ENCODE data around the gene RNU7-1. TPM values are rescaled to one million over a fixed set of nuclear protein-coding genes. Genes with fewer than 3 reads are reported as not detected.

The RNU7-1 gene
- total and polyA plus RNA-seq, 9 of the 15 experiments (the other 6 are each of a cell fraction or from before 2014, with no cell fraction given): not detected

DNA sequence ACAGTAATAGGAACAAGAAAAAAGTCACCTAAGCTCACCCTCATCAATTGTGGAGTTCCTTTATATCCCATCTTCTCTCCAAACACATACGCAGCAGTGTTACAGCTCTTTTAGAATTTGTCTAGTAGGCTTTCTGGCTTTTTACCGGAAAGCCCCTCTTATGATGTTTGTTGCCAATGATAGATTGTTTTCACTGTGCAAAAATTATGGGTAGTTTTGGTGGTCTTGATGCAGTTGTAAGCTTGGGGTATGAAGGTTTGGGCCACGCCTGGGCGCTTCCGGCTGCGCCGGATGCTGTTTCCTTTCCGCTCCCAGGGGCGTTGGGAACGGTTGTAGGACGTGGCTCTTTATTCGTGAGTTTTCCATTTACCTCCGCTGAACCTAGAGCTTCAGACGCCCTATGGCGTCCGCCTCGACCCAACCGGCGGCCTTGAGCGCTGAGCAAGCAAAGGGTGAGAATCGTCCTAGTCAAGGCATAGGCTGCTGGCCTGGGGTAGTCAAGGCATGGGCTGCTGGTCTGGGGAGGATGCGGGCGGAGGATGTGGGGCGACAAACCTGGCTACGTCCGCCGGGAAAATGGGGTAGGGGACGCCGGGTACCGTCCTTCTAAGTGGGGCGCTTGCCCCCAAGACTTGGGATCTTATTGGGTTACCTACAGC is at the start of gene RNU7-1, which contains the start of gene C12orf57 (continued):
- TF ChIP-seq ZBTB11 (CRISPR knock-in tag; IDR thresholded peaks at IDR 0.05): peak in 2 of 3 experiments; percentile 36 to 75; a peak in 3 of 6 replicates
- 0 out of 2 replicates have a peak, but pooled peaks have one; percentile 32 for TF ChIP-seq FOSL1 (tag; conservative IDR thresholded peaks at IDR 0.05)
- TF ChIP-seq, protein P1, sequence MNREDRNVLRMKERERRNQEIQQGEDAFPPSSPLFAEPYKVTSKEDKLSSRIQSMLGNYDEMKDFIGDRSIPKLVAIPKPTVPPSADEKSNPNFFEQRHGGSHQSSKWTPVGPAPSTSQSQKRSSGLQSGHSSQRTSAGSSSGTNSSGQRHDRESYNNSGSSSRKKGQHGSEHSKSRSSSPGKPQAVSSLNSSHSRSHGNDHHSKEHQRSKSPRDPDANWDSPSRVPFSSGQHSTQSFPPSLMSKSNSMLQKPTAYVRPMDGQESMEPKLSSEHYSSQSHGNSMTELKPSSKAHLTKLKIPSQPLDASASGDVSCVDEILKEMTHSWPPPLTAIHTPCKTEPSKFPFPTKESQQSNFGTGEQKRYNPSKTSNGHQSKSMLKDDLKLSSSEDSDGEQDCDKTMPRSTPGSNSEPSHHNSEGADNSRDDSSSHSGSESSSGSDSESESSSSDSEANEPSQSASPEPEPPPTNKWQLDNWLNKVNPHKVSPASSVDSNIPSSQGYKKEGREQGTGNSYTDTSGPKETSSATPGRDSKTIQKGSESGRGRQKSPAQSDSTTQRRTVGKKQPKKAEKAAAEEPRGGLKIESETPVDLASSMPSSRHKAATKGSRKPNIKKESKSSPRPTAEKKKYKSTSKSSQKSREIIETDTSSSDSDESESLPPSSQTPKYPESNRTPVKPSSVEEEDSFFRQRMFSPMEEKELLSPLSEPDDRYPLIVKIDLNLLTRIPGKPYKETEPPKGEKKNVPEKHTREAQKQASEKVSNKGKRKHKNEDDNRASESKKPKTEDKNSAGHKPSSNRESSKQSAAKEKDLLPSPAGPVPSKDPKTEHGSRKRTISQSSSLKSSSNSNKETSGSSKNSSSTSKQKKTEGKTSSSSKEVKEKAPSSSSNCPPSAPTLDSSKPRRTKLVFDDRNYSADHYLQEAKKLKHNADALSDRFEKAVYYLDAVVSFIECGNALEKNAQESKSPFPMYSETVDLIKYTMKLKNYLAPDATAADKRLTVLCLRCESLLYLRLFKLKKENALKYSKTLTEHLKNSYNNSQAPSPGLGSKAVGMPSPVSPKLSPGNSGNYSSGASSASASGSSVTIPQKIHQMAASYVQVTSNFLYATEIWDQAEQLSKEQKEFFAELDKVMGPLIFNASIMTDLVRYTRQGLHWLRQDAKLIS (CRISPR knock-in tag; IDR thresholded peaks at IDR 0.05): peak; percentile 97
- peak; percentile 15 for TF ChIP-seq CCNT2 (IDR thresholded peaks at IDR 0.05; ENCODE audit: borderline replicate concordance, extremely low read depth, insufficient read length, low read depth, low read length)
- no peak for TF ChIP-seq HDGF (IDR thresholded peaks at IDR 0.05)
- peak; percentile 89 for TF ChIP-seq ZNF41 (CRISPR knock-in tag; conservative IDR thresholded peaks at IDR 0.05)
- TF ChIP-seq, protein P2, sequence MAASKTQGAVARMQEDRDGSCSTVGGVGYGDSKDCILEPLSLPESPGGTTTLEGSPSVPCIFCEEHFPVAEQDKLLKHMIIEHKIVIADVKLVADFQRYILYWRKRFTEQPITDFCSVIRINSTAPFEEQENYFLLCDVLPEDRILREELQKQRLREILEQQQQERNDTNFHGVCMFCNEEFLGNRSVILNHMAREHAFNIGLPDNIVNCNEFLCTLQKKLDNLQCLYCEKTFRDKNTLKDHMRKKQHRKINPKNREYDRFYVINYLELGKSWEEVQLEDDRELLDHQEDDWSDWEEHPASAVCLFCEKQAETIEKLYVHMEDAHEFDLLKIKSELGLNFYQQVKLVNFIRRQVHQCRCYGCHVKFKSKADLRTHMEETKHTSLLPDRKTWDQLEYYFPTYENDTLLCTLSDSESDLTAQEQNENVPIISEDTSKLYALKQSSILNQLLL (CRISPR knock-in tag; IDR thresholded peaks at IDR 0.05; ENCODE audit: borderline replicate concordance): no peak
- TF ChIP-seq, protein P3, sequence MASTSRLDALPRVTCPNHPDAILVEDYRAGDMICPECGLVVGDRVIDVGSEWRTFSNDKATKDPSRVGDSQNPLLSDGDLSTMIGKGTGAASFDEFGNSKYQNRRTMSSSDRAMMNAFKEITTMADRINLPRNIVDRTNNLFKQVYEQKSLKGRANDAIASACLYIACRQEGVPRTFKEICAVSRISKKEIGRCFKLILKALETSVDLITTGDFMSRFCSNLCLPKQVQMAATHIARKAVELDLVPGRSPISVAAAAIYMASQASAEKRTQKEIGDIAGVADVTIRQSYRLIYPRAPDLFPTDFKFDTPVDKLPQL (IDR thresholded peaks at IDR 0.05; ENCODE audit: extremely low read depth, insufficient read length): peak; percentile 99
- no peak for TF ChIP-seq TRIM24 (IDR thresholded peaks at IDR 0.05)
- peak; percentile 34; the same call in 1 of the 2 replicates for TF ChIP-seq HCFC1 (IDR thresholded peaks at IDR 0.05; ENCODE audit: low read depth, low read length)
- TF ChIP-seq ZNF696 (CRISPR knock-in tag; conservative IDR thresholded peaks at IDR 0.05): peak; percentile 95
- TF ChIP-seq, protein P4, sequence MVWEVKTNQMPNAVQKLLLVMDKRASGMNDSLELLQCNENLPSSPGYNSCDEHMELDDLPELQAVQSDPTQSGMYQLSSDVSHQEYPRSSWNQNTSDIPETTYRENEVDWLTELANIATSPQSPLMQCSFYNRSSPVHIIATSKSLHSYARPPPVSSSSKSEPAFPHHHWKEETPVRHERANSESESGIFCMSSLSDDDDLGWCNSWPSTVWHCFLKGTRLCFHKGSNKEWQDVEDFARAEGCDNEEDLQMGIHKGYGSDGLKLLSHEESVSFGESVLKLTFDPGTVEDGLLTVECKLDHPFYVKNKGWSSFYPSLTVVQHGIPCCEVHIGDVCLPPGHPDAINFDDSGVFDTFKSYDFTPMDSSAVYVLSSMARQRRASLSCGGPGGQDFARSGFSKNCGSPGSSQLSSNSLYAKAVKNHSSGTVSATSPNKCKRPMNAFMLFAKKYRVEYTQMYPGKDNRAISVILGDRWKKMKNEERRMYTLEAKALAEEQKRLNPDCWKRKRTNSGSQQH (CRISPR knock-in tag; IDR thresholded peaks at IDR 0.05): peak; percentile 100
- peak; percentile 99 for TF ChIP-seq POLR2B (IDR thresholded peaks at IDR 0.05; ENCODE audit: low read depth, partially characterized antibody)
- TF ChIP-seq CAMTA2 (CRISPR knock-in tag; conservative IDR thresholded peaks at IDR 0.05): peak; percentile 98
- no peak for TF ChIP-seq SREBF2 (CRISPR knock-in tag; IDR thresholded peaks at IDR 0.05)
- TF ChIP-seq ZNF212 (CRISPR knock-in tag; IDR thresholded peaks at IDR 0.05): peak; percentile 93
- peak; percentile 42; the same call in 1 of the 2 replicates for TF ChIP-seq GATAD2A (IDR thresholded peaks at IDR 0.05)

Measured in K562 (cell line).